Kidney (tissue), 14 donors: ENCODE data around the gene DSCAM. TPM values are rescaled to one million over a fixed set of nuclear protein-coding genes. Genes with fewer than 3 reads are reported as not detected.

ENCODE experiments used
- DNase-seq, 5 donors: peaks; one replicate each; pipeline ENCODE4 v3.0.0-alpha.2; 2013 to 2020
- FAIRE-seq: peaks from 2 replicates; lab custom pipeline; 2012; peaks lifted over from hg19 to GRCh38; lab: Jason Lieb, UNC
- H3K27ac ChIP-seq, 2 donors: one replicate each; pipeline ENCODE4 v1.7.0; 2013; ENCODE audit warnings: low read depth in 2 of 2, low read length in 2 of 2, inconsistent platforms in 1 of 2
- H3K27me3 ChIP-seq: one replicate; pipeline ENCODE4 v1.7.1; 2013; ENCODE audit warnings: low read length, inconsistent platforms; ENCODE audit not compliant: control insufficient read depth, insufficient read depth
- H3K36me3 ChIP-seq, 3 donors: one replicate each; pipeline versions ENCODE4 v1.7.0 to v1.7.1; 2013; ENCODE audit warnings: low read length in 3 of 3, control low read depth in 1 of 3, inconsistent platforms in 1 of 3; ENCODE audit not compliant: insufficient read depth in 3 of 3, control insufficient read depth in 2 of 3
- H3K4me1 ChIP-seq, 3 donors: one replicate each; pipeline versions ENCODE4 v1.7.0 to v1.7.1; 2013; ENCODE audit warnings: low read length in 3 of 3, inconsistent platforms in 1 of 3, low read depth in 1 of 3; ENCODE audit not compliant: control insufficient read depth in 2 of 3, insufficient read depth in 2 of 3
- H3K4me3 ChIP-seq, 3 donors: one replicate each; pipeline versions ENCODE4 v1.7.0 to v1.8.1; 2013; ENCODE audit warnings: low read length in 3 of 3, control low read depth in 1 of 3, inconsistent platforms in 1 of 3
- H3K9ac ChIP-seq, 3 donors: one replicate each; pipeline versions ENCODE4 v1.7.0 to v1.7.1; 2013; ENCODE audit warnings: low read length in 3 of 3, control low read depth in 1 of 3, inconsistent platforms in 1 of 3
- H3K9me3 ChIP-seq, 3 donors: one replicate each; pipeline versions ENCODE4 v1.7.0 to v1.7.1; 2013; ENCODE audit warnings: low read length in 3 of 3, control low read depth in 1 of 3, inconsistent platforms in 1 of 3; ENCODE audit not compliant: control insufficient read depth in 2 of 3, insufficient read depth in 1 of 3
- CTCF ChIP-seq: IDR thresholded peaks from 3 replicates; pipeline ENCODE4 v1.5.1; 2012; ENCODE audit warnings: mild to moderate bottlenecking, moderate library complexity, borderline replicate concordance; ENCODE audit not compliant: insufficient read depth; ENCODE audit errors: extremely low read depth
- intact Hi-C: fragments of 100-400 bp; cut with DNase I; formaldehyde crosslinking; loops from one replicate; pipeline ENCODE4 v1.11.1; 2022
- polyA plus RNA-seq: library from polyadenylated mRNA; stranded (reverse); fragments of 350-450 nt; fragmentation: Illumina TruSeq; extraction: RNeasy Lipid Tissue Mini Kit (QIAGEN cat#74804); gene quantifications from one replicate; pipeline ENCODE4 v1.2.3, GENCODE V29; 2014; ENCODE audit warnings: low read depth, low replicate concordance; ENCODE audit not compliant: insufficient read depth
- total RNA-seq: library from RNA; stranded (reverse); fragmentation: NEBNext Ultra II Directional; extraction: Animal tissue kit (Norgen Biotek cat#: 25700); gene quantifications from one replicate; pipeline ENCODE4 v1.2.1, GENCODE V29; 2021
- donor health status: control.
- donor health status: control.
- donor health status: control.
- donor health status: control.
- donor health status: control.
- donor health status: DM: yes; HTN: yes; CAD: no.
- donor health status: Normal renal cell carcinoma (clear cell type).

The DSCAM gene
- total and polyA plus RNA-seq, 2 donors from 2014 or later, result not detected

GRCh38 chr21:40395732-40396131, 451.2 kb downstream of the DSCAM start:
- intact Hi-C loops, result no loop called here
- TF ChIP-seq CTCF, result no peak
- no peak overlapping the region for H3K27ac ChIP-seq
- no peak for DNase-seq
- no peaks in the 10 kb centered on the region for H3K4me1 ChIP-seq
- FAIRE-seq, result no peak
- no peak overlapping the region for H3K4me3 ChIP-seq
- H3K27me3 ChIP-seq, result no peaks in the 10 kb centered on the region
- no peaks in the 10 kb centered on the region for H3K9me3 ChIP-seq
- H3K9ac ChIP-seq, result no peak overlapping the region
- H3K36me3 ChIP-seq, result no peaks in the 10 kb centered on the region

GRCh38 chr21:40393066-40393465, 453.9 kb downstream of the DSCAM start:
- FAIRE-seq (no peak), DNase-seq (no peak)
- TF ChIP-seq CTCF, result no peak
- Histone ChIP-seq H3K4me3 (no peak overlapping the region), H3K9me3 (no peaks in the 10 kb centered on the region), H3K36me3 (no peaks in the 10 kb centered on the region), H3K27ac (no peak overlapping the region), H3K9ac (no peak overlapping the region), H3K27me3 (no peaks in the 10 kb centered on the region), H3K4me1 (no peaks in the 10 kb centered on the region)
- intact Hi-C loops, result no loop called here

- Histone ChIP-seq H3K4me1 (peaks cover 0 to 7% (median 0%) of the 10 kb centered on the region in 3 donors), H3K27me3 (no peaks in the 10 kb centered on the region), H3K4me3 (no peak overlapping the region), H3K9me3 (no peaks in the 10 kb centered on the region), H3K36me3 (no peaks in the 10 kb centered on the region), H3K27ac (no peak overlapping the region), H3K9ac (no peak overlapping the region)
- no peak for DNase-seq
- no peak for TF ChIP-seq CTCF
- no peak for FAIRE-seq
- intact Hi-C loops, result loop anchor here (10.0 kb wide), 1 partner anchor 243 kb away; no protein-coding TSS in a partner anchor
Measured at GRCh38 chr21:40388046-40388445, 458.9 kb downstream of the DSCAM start.
